Effector CD8-positive, alpha-beta T cell (primary cell): ENCODE results near the gene ITSN1.
"Not testable (repeated sequence)": the region's sequence is repeated elsewhere in the genome, so short reads cannot be mapped to it uniquely, and the experiment has no call there.

ENCODE experiments used
- DNase-seq: peaks from one replicate; lab custom pipeline; 2025; lab: John Stamatoyannopoulos, UW

Gene ITSN1

GRCh38 chr21:33860332-33860879 lies 218.1 kb downstream of the ITSN1 start:
- DNase-seq, result no peak

- no peak for DNase-seq
These were observed 218.8 kb downstream of the ITSN1 start for GRCh38 chr21:33861125-33861524.

GRCh38 chr21:33863191-33863590 lies 220.9 kb downstream of the ITSN1 start:
- DNase-seq, result not testable (repeated sequence)

GRCh38 chr21:33864150-33864549 lies 221.8 kb downstream of the ITSN1 start:
- DNase-seq, result no peak

GRCh38 chr21:33865176-33865575 lies 222.9 kb downstream of the ITSN1 start:
- no peak for DNase-seq

- DNase-seq, result no peak
These were observed 223.8 kb downstream of the ITSN1 start for GRCh38 chr21:33865996-33866575.

GRCh38 chr21:33866826-33867225 lies 224.5 kb downstream of the ITSN1 start:
- no peak for DNase-seq

GRCh38 chr21:33867868-33868267 lies 225.6 kb downstream of the ITSN1 start:
- DNase-seq, result not testable (repeated sequence)

GRCh38 chr21:33869873-33870272 lies 227.6 kb downstream of the ITSN1 start:
- DNase-seq, result no peak

- DNase-seq, result no peak
These were observed 228.5 kb downstream of the ITSN1 start for GRCh38 chr21:33870768-33871167.

GRCh38 chr21:33871171-33871570 lies 228.9 kb downstream of the ITSN1 start:
- no peak for DNase-seq

GRCh38 chr21:33872881-33873515 lies 230.7 kb downstream of the ITSN1 start:
- DNase-seq, result no peak

GRCh38 chr21:33874161-33874560 lies 231.9 kb downstream of the ITSN1 start:
- DNase-seq, result no peak

- DNase-seq, result no peak
These were observed 232.9 kb downstream of the ITSN1 start for GRCh38 chr21:33875026-33875695.

- no peak for DNase-seq
These were observed 236.5 kb downstream of the ITSN1 start for GRCh38 chr21:33878824-33879223.

GRCh38 chr21:33880626-33881025 lies 238.3 kb downstream of the ITSN1 start:
- DNase-seq, result no peak

GRCh38 chr21:33881689-33882440 lies 239.6 kb downstream of the ITSN1 start:
- no peak for DNase-seq

GRCh38 chr21:33883118-33883517 lies 240.8 kb downstream of the ITSN1 start:
- DNase-seq, result no peak

- DNase-seq, result no peak
These were observed 242.3 kb downstream of the ITSN1 start for GRCh38 chr21:33884376-33885171.

GRCh38 chr21:33885172-33885514 lies 242.8 kb downstream of the ITSN1 start:
- no peak for DNase-seq

- DNase-seq, result no peak
These were observed 244.0 kb downstream of the ITSN1 start for GRCh38 chr21:33886321-33886720.

- DNase-seq, result no peak
These were observed 247.9 kb downstream of the ITSN1 start for GRCh38 chr21:33890187-33890586.
